Measurements from ENCODE around the gene EIF2B5. TPM values are rescaled to one million over a fixed set of nuclear protein-coding genes. Genes with fewer than 3 reads are reported as not detected.

Gene EIF2B5
- total and polyA plus RNA-seq, 9 of the 15 experiments (the other 6 are each of a cell fraction or from before 2014, with no cell fraction given): 19.1 to 92.4 (median 74.0) TPM

DNA sequence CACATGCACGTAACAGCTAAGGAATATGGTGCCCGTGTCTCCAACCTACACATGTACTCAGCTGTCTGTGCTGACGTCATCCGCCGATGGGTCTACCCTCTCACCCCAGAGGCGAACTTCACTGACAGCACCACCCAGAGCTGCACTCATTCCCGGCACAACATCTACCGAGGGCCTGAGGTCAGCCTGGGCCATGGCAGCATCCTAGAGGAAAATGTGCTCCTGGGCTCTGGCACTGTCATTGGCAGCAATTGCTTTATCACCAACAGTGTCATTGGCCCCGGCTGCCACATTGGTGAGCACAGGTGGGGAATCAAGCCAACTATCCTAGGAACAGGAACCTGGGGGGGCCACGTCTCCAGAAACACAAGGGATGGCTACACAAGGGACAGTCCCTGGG, 5.3 kb downstream of the EIF2B5 start:
- peaks cover 2% of the 10 kb centered on the region for H3K9me1 ChIP-seq (ENCODE audit: control insufficient read depth, insufficient read depth, low read length)
- ChIA-PET CTCF (ENCODE audit: low intra/inter-chr PET ratio) (no interaction called here), POLR2A (interaction anchor here (0.5 to 1.6 kb wide), 2 partner anchors 12 to 32 kb away, joined by 3 to 4 read pairs; no protein-coding TSS in a partner anchor)
- no peaks in the 10 kb centered on the region; a peak in 1 of 5 replicates for H3K27me3 ChIP-seq (ENCODE audit: control insufficient read depth in 2 of 2, insufficient read depth in 2 of 2, low read length in 2 of 2)
- no peak overlapping the region for H3K9ac ChIP-seq (ENCODE audit: insufficient read depth in 1 of 2, low read depth in 2 of 2, low read length in 2 of 2)
- H2AFZ ChIP-seq (ENCODE audit: low read depth, low read length): no peak overlapping the region
- FAIRE-seq: no peak
- H4K20me1 ChIP-seq (replicated peaks; ENCODE audit: control insufficient read depth, insufficient read depth, low read length): no peaks in the 10 kb centered on the region
- H3K4me1 ChIP-seq (replicated peaks in 1 of 2; ENCODE audit: control insufficient read depth in 2 of 2, insufficient read depth in 2 of 2, low read length in 2 of 2): peaks cover 0 to 4% of the 10 kb centered on the region in 2 experiments; a peak in 2 of 5 replicates
- WGBS (ENCODE audit: insufficient coverage, low coverage, missing lambda C conversion rate): 97% methylated on average over 10 of the region's 10 CpGs
- no peak for ATAC-seq
- H3K27ac ChIP-seq (ENCODE audit: extremely low read depth, low read depth, low read length): no peak overlapping the region
- in situ Hi-C loops (cut with MboI): no loop called here
- no TSS peak for BruUV-seq (replicated peaks)
- H3K9me3 ChIP-seq (replicated peaks; ENCODE audit: control insufficient read depth, insufficient read depth, low read depth, low read length): no peaks in the 10 kb centered on the region
- peak in 1 of 4 experiments; percentile 3 for DNase-seq (ENCODE audit: extremely low read depth in 1 of 4, low spot score in 3 of 4)
- H3K36me3 ChIP-seq (ENCODE audit: control insufficient read depth, insufficient read depth, low read length): peaks cover 86% of the 10 kb centered on the region
- TF ChIP-seq BRCA1 (IDR thresholded peaks at IDR 0.05) (no peak), BRCA1 (CRISPR knock-in tag; IDR thresholded peaks at IDR 0.05) (no peak), SETDB1 (IDR thresholded peaks at IDR 0.05; ENCODE audit: low read length) (no peak), ZBED1 (IDR thresholded peaks at IDR 0.05) (no peak), ZFP36 (IDR thresholded peaks at IDR 0.05; ENCODE audit: low read depth, low read length, partially characterized antibody) (no peak), ZNF212 (CRISPR knock-in tag; IDR thresholded peaks at IDR 0.05) (no peak)
- TF ChIP-seq, protein P1, sequence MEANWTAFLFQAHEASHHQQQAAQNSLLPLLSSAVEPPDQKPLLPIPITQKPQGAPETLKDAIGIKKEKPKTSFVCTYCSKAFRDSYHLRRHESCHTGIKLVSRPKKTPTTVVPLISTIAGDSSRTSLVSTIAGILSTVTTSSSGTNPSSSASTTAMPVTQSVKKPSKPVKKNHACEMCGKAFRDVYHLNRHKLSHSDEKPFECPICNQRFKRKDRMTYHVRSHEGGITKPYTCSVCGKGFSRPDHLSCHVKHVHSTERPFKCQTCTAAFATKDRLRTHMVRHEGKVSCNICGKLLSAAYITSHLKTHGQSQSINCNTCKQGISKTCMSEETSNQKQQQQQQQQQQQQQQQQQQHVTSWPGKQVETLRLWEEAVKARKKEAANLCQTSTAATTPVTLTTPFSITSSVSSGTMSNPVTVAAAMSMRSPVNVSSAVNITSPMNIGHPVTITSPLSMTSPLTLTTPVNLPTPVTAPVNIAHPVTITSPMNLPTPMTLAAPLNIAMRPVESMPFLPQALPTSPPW (CRISPR knock-in tag; IDR thresholded peaks at IDR 0.05): no peak
- H3K4me3 ChIP-seq: no peak overlapping the region
- intact Hi-C loops (cut with micrococcal nuclease): no loop called here
- H3K79me2 ChIP-seq (ENCODE audit: control insufficient read depth, insufficient read depth, low read length): peaks cover 31% of the 10 kb centered on the region
- no peak overlapping the region for H3K4me2 ChIP-seq (ENCODE audit: insufficient read depth, low read length)
